ENCODE results near the gene NOL4L. TPM values are rescaled to one million over a fixed set of nuclear protein-coding genes. Genes with fewer than 3 reads are reported as not detected.

Gene NOL4L
- total RNA-seq, 4 donors from 2014 or later = 5.9 to 20.5 (median 6.9) TPM

GRCh38 chr20:32571566-32571965 lies 13.6 kb downstream of the NOL4L start:
- TF ChIP-seq CTCF (IDR thresholded peaks at IDR 0.05; ENCODE audit: low read depth) = no peak

GRCh38 chr20:32570401-32571190 lies 14.5 kb downstream of the NOL4L start:
- TF ChIP-seq CTCF (IDR thresholded peaks at IDR 0.05; ENCODE audit: low read depth) = no peak

GRCh38 chr20:32569380-32570305 lies 15.5 kb downstream of the NOL4L start:
- no peak for TF ChIP-seq CTCF (IDR thresholded peaks at IDR 0.05; ENCODE audit: low read depth)

- no peak for TF ChIP-seq CTCF (IDR thresholded peaks at IDR 0.05; ENCODE audit: low read depth)
Measured at GRCh38 chr20:32569018-32569379, 16.1 kb downstream of the NOL4L start.

GRCh38 chr20:32567384-32568178 lies 17.6 kb downstream of the NOL4L start:
- no peak for TF ChIP-seq CTCF (IDR thresholded peaks at IDR 0.05; ENCODE audit: low read depth)

GRCh38 chr20:32566379-32567374 lies 18.5 kb downstream of the NOL4L start:
- TF ChIP-seq CTCF (IDR thresholded peaks at IDR 0.05; ENCODE audit: low read depth) = no peak
